T follicular helper cell (primary cell): ENCODE measurements around the gene PHKG2.
"Not testable (repeated sequence)": the region's sequence is repeated elsewhere in the genome, so short reads cannot be mapped to it uniquely, and the experiment has no call there.

ENCODE experiments used
- DNase-seq: peaks from one replicate; pipeline ENCODE4 v3.0.0-alpha.2; 2020; ENCODE audit warnings: low read depth
- total RNA-seq, 2 experiments: gene quantifications; one replicate each; lab custom pipeline; 2026; lab: John Stamatoyannopoulos, UW

Gene PHKG2
- total RNA-seq = 15.0 to 32.8 reads per million in 2 experiments

DNA sequence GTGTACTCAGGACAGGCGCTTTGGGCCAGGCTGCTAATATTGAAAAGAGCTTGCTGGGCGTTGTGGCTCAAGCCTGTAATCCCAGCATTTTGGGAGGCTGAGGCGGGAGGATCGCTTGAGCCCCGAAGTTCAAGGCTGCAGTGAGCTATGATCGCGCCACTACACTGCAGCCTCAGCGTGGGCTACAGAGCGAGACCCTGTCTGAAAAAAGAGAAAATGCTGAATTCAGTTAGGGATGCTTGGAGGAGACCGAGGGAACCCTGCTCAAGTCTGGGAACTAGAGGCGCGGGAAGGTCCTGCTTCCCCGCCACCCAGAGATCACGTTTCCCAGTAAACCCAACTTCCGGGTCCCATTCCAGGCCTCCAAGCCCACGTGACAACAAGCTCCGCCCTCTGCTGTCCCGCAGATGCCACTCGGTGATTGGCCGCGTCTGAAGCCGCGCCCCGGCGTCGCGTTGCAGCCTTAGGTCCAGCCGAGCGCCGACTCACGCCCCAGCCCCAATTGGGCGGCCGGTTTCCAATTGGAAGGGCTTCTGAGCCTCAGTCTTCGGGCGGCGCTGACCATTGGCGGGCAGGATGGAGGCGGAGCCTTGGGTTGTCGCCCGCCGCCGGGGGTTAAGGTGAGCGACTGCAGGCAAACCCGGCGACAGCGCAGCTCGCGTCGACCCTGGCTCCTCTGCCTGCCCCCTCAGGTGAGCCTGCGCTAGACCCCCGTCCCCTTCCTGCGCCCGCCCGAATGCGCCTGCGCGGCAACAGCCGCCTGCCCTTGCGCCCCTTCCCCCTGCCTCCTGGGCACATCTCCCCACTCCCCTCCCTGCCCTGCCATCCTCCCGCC is at the start of gene PHKG2:
Gene PHKG2 (plus strand): TSS at position 627 of the 835 bp plus-strand sequence. CDS start 396 bp downstream, outside the sequence.
- peak; percentile 90 for DNase-seq

DNA sequence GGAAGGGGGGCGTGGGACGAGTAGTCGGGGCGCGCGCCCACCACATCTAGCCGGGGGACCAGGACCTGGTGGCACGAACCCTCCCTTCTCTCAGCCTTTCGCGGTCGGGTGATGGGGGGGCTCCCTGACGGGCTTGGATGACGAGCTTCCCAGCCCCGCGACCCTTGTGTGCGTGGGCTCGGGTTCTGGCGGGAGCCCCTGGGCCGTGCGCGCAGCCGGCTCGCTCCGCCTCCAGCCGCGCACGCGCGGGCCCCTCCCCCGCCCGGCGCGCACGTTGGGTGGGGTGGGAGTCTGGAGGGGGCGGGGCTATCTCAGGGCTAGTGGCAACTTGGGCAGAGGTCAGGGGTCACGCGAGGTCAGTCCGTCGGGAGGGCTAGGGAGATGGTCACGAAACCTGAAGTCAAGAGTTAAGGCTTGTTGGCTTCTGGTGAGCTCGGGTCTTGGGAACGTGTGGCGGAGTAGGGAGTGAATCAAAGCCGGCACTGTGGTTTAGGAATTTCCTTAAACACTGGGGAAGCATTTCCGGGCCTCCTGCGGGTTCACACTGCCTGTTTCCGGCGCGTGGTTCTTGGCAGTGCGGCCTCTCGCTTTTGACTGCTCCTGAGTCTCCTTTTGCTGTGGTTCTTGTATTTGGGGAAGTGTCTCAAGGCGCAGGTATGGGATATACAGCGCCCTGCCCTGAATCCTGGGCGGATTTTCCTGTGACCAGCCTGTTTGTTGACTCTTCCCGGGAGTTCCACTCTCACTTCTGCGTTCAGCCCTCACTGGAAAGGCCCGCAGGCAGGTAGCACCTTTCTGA is 49.2 kb upstream of the PHKG2 start, which contains the start of gene SRCAP:
Gene SRCAP (plus strand): TSS at position 356 of the 799 bp plus-strand sequence. CDS start 1,654 bp downstream, outside the sequence.
- DNase-seq = peak; percentile 66

- no peak for DNase-seq
Observed at GRCh38 chr16:30699615-30700099, 48.6 kb upstream of the PHKG2 start.

DNA sequence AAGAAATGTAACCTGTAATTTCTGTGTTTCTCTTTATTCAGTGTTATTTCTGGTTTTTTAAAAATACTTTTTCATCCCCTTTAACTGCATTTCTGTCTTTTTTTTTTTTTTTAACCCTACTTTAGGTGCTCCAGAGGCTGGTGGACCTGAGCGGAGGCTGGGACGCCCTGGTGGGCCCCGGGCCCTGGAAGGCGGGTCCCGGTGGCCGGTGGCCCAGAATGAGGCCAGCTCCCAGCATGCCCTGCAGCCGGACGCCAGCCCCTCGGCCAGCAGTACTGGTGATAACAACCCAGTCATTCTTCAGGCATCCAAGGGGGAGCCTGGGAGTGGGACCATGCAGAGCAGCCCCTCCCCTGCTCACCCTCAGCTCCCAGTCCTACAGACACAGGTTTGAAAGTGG is 47.7 kb upstream of the PHKG2 start:
- DNase-seq = no peak

- no peak for DNase-seq
Observed at GRCh38 chr16:30700971-30701370, 47.3 kb upstream of the PHKG2 start.

- not testable (repeated sequence) for DNase-seq
Observed at GRCh38 chr16:30703071-30703470, 45.2 kb upstream of the PHKG2 start.

GRCh38 chr16:30703971-30704370 is 44.3 kb upstream of the PHKG2 start:
- DNase-seq = no peak

DNA sequence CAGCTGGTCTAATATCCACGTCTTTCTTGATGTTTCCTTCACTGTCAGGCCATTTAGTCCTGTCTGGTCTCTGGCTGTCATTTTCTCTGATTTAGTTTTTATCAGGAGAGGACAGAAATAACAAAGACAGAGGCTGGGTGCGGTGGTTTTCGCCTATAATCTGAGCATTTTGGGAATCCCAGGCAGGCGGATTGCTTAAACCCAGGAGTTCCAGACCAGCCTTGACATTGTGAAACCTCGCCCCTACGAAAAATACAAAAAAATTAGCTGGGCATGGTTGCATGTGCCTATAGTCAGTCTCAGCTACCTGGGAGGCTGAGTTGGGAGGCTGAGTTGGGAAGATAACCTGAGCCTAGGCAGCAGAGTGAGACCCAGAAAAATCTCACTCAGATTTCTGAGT is 42.2 kb upstream of the PHKG2 start:
- no peak for DNase-seq

DNA sequence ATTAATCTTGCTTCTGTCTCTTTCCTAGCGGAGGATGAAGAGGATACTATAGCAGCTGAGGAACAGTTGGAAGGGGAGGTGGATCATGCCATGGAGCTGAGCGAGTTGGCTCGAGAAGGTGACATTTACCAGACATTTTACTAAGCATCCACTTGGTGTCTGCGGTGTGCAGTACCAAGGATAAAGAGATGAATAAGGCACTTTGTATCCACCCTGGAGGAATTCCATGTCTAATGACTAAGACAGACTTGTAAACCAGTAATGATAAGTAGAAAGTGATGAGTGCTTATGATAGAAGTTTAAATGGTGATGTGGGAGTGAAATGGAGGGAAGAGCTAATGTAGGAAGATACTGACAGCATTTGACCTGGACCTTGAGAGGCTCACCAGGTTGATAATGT is 37.3 kb upstream of the PHKG2 start:
- DNase-seq = no peak

- no peak for DNase-seq
Observed at GRCh38 chr16:30711712-30712111, 36.5 kb upstream of the PHKG2 start.

DNA sequence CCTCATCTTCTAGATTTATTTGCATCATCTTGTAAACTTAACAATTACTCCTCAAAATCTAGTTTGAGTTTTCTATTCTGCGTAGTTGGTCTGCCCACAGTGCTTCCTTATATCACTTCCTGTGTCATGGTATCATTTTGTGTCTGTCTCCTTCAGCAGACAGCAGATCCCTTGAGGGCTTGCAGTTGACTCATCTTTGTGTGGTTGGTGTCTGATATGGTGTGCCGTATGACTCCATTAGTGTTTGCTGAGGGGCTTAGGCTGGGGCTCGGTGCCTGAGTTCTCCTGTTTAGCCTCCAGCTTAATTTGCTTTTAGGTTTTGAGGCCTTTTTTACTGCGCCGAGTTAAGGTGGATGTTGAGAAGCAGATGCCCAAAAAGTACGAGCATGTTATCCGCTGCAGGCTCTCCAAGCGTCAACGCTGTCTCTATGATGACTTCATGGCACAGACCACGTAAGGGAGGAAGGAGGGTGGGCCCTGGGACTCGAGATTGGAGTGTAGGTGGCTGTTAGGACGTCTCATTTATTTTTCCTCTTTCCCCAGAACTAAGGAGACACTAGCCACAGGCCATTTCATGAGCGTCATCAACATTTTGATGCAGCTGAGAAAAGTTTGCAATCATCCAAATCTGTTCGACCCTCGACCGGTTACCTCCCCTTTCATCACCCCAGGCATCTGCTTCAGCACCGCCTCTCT is 32.3 kb upstream of the PHKG2 start:
- no peak for DNase-seq

DNA sequence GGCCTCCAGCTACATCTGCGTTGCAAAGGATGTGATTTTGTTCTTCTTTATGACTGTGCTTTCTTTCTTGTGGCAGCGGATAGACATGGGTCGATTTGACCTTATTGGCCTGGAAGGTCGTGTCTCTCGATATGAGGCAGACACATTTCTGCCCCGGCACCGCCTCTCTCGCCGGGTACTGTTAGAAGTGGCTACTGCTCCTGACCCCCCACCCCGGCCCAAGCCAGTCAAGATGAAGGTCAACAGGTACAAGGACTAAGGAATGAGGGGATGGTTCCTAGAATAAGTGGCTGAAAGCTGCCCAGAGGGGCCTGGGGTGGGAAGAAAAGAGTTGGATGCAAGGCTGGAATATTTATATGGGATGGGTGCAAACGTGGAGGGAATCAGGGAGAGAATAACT is 28.1 kb upstream of the PHKG2 start:
- DNase-seq = no peak

DNA sequence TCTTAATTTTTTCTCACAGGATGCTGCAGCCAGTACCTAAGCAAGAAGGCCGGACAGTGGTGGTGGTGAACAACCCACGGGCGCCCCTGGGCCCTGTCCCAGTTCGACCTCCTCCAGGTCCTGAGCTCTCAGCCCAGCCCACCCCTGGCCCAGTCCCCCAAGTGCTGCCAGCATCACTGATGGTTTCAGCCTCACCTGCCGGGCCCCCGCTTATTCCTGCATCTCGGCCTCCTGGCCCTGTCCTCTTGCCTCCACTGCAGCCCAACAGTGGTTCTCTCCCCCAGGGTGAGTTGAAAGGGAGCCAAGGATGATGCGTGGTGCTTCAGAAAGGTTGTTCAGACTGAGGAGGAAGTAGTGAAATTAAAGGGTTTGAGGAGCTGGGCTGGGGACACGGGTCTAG is 27.5 kb upstream of the PHKG2 start:
- DNase-seq = no peak

- no peak for DNase-seq
Observed at GRCh38 chr16:30721167-30721566, 27.1 kb upstream of the PHKG2 start.

GRCh38 chr16:30721606-30722005 is 26.6 kb upstream of the PHKG2 start:
- DNase-seq = no peak

DNA sequence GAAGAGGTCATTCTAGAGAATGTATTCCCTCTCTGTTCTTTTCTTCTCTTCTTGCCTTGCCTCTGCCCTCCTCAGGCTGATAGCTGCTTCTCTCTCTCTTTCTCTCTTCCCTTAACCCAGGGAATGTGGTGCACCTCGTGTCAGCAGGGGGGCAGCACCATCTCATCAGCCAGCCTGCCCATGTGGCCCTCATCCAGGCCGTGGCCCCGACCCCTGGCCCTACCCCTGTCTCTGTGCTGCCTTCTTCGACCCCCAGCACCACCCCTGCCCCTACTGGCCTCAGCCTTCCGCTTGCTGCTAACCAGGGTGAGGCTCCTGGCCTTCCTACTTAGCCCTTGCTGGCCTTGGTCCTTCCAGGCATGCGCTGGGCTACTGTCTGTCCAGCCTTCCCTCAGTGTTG is 25.8 kb upstream of the PHKG2 start:
- no peak for DNase-seq

DNA sequence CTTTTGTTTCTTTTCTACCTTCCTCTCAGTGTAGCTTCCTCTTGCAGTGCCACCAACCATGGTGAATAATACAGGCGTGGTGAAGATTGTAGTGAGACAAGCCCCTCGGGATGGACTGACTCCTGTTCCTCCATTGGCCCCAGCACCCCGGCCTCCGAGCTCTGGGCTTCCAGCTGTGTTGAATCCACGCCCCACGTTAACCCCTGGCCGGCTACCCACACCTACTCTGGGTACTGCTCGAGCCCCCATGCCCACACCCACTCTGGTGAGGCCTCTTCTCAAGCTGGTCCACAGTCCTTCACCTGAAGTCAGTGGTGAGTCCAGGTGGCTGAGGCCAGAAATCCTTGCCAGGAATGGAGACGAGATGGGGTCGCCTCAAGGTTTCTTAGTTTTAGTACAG is 25.3 kb upstream of the PHKG2 start:
- DNase-seq = no peak

DNA sequence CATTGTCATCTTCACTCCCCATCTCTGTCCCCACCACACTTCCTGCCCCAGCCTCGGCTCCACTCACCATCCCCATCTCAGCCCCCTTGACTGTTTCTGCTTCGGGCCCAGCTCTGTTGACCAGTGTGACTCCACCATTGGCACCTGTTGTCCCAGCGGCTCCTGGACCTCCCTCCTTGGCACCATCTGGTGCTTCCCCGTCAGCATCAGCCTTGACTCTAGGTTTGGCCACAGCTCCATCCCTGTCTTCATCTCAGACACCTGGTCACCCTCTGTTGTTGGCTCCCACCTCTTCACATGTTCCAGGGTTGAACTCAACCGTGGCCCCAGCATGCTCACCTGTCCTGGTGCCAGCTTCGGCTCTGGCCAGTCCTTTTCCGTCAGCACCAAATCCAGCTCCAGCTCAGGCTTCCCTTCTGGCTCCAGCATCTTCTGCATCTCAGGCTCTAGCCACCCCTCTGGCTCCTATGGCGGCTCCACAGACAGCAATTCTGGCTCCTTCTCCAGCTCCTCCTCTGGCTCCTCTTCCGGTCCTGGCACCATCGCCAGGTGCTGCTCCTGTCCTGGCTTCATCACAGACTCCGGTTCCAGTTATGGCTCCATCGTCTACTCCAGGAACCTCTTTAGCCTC is 24.4 kb upstream of the PHKG2 start:
- no peak for DNase-seq

DNA sequence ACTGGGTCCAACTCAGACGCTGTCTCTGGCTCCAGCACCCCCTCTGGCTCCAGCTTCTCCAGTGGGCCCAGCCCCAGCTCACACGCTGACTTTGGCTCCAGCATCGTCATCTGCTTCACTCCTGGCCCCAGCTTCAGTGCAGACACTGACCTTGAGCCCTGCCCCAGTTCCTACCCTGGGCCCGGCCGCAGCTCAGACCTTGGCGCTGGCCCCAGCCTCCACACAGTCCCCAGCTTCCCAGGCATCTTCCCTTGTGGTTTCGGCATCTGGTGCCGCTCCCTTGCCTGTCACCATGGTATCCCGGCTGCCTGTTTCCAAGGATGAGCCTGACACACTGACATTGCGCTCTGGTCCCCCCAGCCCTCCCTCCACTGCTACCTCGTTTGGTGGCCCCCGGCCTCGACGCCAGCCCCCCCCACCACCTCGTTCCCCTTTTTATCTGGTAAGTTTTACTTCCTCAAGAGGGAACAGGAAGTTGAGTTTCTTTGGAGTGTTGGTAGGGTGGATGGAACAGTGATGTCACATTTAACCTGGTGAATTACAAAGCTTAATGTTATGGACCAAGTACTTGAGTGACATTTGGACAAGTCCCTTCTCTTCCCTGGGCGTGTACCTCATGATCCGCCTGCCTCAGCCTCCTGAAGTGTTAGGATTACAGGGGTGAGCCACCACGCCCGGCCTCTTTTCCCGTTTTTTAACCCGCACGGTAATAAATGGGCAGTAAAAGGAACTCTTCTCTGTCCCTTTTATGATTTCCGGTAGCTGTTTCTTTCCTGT is 23.4 kb upstream of the PHKG2 start:
- DNase-seq = no peak

GRCh38 chr16:30725418-30725792 is 22.8 kb upstream of the PHKG2 start:
- no peak for DNase-seq

DNA sequence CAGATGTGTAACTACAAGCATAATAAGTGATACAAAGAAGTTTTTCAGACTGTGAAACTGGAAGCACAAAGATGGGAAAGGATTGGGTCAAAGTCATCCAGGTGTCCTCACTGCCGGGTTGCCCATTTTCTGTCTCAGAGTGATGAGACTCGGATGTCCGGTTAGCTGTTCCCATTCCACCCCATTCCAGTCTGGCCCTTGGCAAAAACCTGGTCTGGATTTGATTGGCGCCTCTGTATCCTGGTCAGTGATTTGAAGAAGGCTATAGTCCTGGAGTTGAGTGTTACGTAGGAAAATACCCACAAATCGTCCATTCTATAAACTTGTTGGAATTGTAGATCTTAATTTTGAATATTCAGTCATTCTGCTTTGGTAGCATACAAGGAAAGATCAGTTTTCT is 19.9 kb upstream of the PHKG2 start:
- DNase-seq = no peak
